Measurements from ENCODE around the gene RNF31. TPM values are rescaled to one million over a fixed set of nuclear protein-coding genes. Genes with fewer than 3 reads are reported as not detected.

The RNF31 gene
- total and polyA plus RNA-seq, 2 donors (not counting 3 experiments of a cell fraction or from before 2014, with no cell fraction given) = 32.3 to 69.7 TPM

DNA sequence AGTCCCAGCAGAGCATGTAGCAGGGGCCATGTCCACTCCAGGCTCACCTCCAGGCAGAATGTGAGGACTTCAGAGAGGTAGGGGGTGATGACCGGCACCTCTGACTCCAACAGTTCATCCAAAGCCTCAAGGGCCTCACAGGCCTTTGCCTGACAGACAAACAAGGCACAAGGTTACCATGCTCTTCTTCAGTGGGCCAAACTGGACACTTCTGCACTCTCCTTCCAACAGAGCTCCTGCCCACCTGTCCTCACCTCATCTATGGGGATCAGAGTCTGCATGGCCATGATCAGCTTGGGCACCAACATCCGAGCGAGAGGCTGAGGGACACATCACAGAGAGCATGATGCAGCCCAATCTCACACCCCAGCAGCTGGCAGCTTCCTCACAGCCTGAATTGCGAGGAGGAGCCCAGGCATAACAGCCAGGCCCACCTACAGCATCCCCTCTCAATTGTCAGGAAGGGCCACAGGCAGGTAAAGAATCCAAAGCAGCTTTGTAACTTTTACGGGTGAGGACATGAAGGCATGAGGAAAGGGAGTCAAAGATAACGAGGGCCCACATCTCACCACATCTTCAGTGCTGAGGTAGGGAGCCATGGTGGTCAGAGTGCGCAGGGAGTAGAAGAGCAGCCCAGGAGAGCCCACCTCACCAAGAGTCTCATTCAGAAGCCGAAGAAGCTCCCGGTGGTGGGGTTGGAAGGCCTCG lies 39.7 kb downstream of the RNF31 start:
- Histone ChIP-seq H3K4me1 (ENCODE audit: control insufficient read depth, extremely low read depth, insufficient read depth, low read length) (peaks cover 6% of the 10 kb centered on the region), H3K36me3 (ENCODE audit: control insufficient read depth in 2 of 2, extremely low read depth in 1 of 2, insufficient read depth in 2 of 2, low read length in 2 of 2) (peaks cover 0 to 29% of the 10 kb centered on the region in 2 experiments), H2AFZ (ENCODE audit: low read depth, low read length) (no peak overlapping the region), H3K27me3 (ENCODE audit: control insufficient read depth in 2 of 2, insufficient read depth in 2 of 2, low read length in 2 of 2) (no peaks in the 10 kb centered on the region), H3K9me1 (replicated peaks; ENCODE audit: control insufficient read depth, extremely low read depth, insufficient read depth, low read length) (no peaks in the 10 kb centered on the region), H3K9me3 (replicated peaks; ENCODE audit: control insufficient read depth, insufficient read depth, low read length) (no peaks in the 10 kb centered on the region), H4K20me1 (replicated peaks; ENCODE audit: control insufficient read depth, extremely low read depth, insufficient read depth, low read length) (no peaks in the 10 kb centered on the region), H3K79me2 (ENCODE audit: control insufficient read depth, insufficient read depth, low read length) (peaks cover 6% of the 10 kb centered on the region), H3K27ac (ENCODE audit: insufficient read depth, low read depth, low read length) (no peak overlapping the region), H3K4me3 (replicated peaks in 1 of 3; ENCODE audit: insufficient read depth in 1 of 3, low read depth in 1 of 3, low read length in 3 of 3) (no peak overlapping the region), H3K9ac (replicated peaks; ENCODE audit: extremely low read depth, insufficient read depth, low read length) (no peak overlapping the region), H3K4me2 (ENCODE audit: insufficient read depth, low read length) (no peak overlapping the region)
- CTCF ChIA-PET = interaction anchor here (1.1 kb wide), 1 partner anchor 129 kb away, joined by 3 read pairs; no protein-coding TSS in a partner anchor
- TF ChIP-seq, protein P1, sequence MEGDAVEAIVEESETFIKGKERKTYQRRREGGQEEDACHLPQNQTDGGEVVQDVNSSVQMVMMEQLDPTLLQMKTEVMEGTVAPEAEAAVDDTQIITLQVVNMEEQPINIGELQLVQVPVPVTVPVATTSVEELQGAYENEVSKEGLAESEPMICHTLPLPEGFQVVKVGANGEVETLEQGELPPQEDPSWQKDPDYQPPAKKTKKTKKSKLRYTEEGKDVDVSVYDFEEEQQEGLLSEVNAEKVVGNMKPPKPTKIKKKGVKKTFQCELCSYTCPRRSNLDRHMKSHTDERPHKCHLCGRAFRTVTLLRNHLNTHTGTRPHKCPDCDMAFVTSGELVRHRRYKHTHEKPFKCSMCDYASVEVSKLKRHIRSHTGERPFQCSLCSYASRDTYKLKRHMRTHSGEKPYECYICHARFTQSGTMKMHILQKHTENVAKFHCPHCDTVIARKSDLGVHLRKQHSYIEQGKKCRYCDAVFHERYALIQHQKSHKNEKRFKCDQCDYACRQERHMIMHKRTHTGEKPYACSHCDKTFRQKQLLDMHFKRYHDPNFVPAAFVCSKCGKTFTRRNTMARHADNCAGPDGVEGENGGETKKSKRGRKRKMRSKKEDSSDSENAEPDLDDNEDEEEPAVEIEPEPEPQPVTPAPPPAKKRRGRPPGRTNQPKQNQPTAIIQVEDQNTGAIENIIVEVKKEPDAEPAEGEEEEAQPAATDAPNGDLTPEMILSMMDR (IDR thresholded peaks at IDR 0.05; ENCODE audit: extremely low read depth in 1 of 2, insufficient read depth in 1 of 2, low read depth in 1 of 2, low read length in 2 of 2) = no peak
- no peak for TF ChIP-seq EZH2 (IDR thresholded peaks at IDR 0.05; ENCODE audit: borderline replicate concordance, low read depth, low read length, severe bottlenecking)
- TF ChIP-seq POLR2A (IDR thresholded peaks at IDR 0.05; ENCODE audit: low read depth, low read length) = no peak
- TF ChIP-seq FOS (IDR thresholded peaks at IDR 0.05; ENCODE audit: borderline replicate concordance, insufficient read depth, low read length) = no peak
- TF ChIP-seq GATA2 (IDR thresholded peaks at IDR 0.05; ENCODE audit: insufficient read depth, insufficient read length, low read depth, low read length) = no peak
- no peak for TF ChIP-seq POLR2AphosphoS5 (IDR thresholded peaks at IDR 0.05; ENCODE audit: insufficient read depth, low read depth, low read length)
- no peak for TF ChIP-seq JUN (IDR thresholded peaks at IDR 0.05; ENCODE audit: borderline replicate concordance, insufficient read depth, insufficient read length, low read depth)
- no peak for TF ChIP-seq MYC (IDR thresholded peaks at IDR 0.05; ENCODE audit: low read depth, low read length)
- TF ChIP-seq, protein P2, sequence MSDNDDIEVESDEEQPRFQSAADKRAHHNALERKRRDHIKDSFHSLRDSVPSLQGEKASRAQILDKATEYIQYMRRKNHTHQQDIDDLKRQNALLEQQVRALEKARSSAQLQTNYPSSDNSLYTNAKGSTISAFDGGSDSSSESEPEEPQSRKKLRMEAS (IDR thresholded peaks at IDR 0.05; ENCODE audit: insufficient read depth, insufficient read length) = no peak
- dilution Hi-C loops (cut with MboI; ENCODE audit: extremely low pct_ligation_motif_present, low sequenced_read_pairs) = no loop called here
- FAIRE-seq (no peak), DNase-seq (ENCODE audit: low read depth, low spot score) (no peak)
- intact Hi-C loops (cut with micrococcal nuclease) = no loop called here
- POLR2A ChIA-PET = interaction anchor here (0.8 to 1.8 kb wide), 3 partner anchors 9 to 26 kb away, joined by 3 read pairs; partner anchors contain the start of gene TM9SF1
- no TSS peak for BruUV-seq (replicated peaks)
